Measurements from ENCODE around the gene CDC42SE2. TPM values are rescaled to one million over a fixed set of nuclear protein-coding genes. Genes with fewer than 3 reads are reported as not detected.
A peak's percentile ranks its signal among the peaks of the same experiment; 100 is the strongest.

CDC42SE2 gene
- polyA plus RNA-seq, 1 experiment: 27.4 TPM

- Histone ChIP-seq H3K27ac (ENCODE audit: low read depth, low read length) (no peak overlapping the region), H3K4me3 (ENCODE audit: low read depth, low read length) (no peak overlapping the region), H3K27me3 (ENCODE audit: control insufficient read depth, insufficient read depth, low read length) (no peaks in the 10 kb centered on the region), H3K9me3 (ENCODE audit: control insufficient read depth, insufficient read depth, low read length) (no peaks in the 10 kb centered on the region)
- no peak for DNase-seq (ENCODE audit: low read depth, low spot score)
- CTCF ChIA-PET: no interaction called here
- no peak for TF ChIP-seq CTCF (IDR thresholded peaks at IDR 0.05; ENCODE audit: low read depth, low read length)
- POLR2A ChIA-PET: no interaction called here
Measured at GRCh38 chr5:131297886-131298285, 34.0 kb downstream of the CDC42SE2 start.

- TF ChIP-seq CTCF (IDR thresholded peaks at IDR 0.05; ENCODE audit: low read depth, low read length): no peak
- Histone ChIP-seq H3K27me3 (ENCODE audit: control insufficient read depth, insufficient read depth, low read length) (no peaks in the 10 kb centered on the region), H3K9me3 (ENCODE audit: control insufficient read depth, insufficient read depth, low read length) (no peaks in the 10 kb centered on the region), H3K27ac (ENCODE audit: low read depth, low read length) (no peak overlapping the region), H3K4me3 (ENCODE audit: low read depth, low read length) (no peak overlapping the region)
- ChIA-PET POLR2A (no interaction called here), CTCF (interaction anchor here (1.1 kb wide), 1 partner anchor 139 kb away, joined by 3 read pairs; no protein-coding TSS in a partner anchor)
- DNase-seq (ENCODE audit: low read depth, low spot score): no peak
Measured at GRCh38 chr5:131299465-131299864, 35.6 kb downstream of the CDC42SE2 start.

- Histone ChIP-seq H3K27ac (ENCODE audit: low read depth, low read length) (no peak overlapping the region), H3K4me3 (ENCODE audit: low read depth, low read length) (no peak overlapping the region), H3K9me3 (ENCODE audit: control insufficient read depth, insufficient read depth, low read length) (no peaks in the 10 kb centered on the region), H3K27me3 (ENCODE audit: control insufficient read depth, insufficient read depth, low read length) (no peaks in the 10 kb centered on the region)
- ChIA-PET CTCF (no interaction called here), POLR2A (interaction anchor here (0.7 kb wide), 1 partner anchor 39 kb away, joined by 4 read pairs; the partner anchor contains the start of gene CDC42SE2)
- no peak for DNase-seq (ENCODE audit: low read depth, low spot score)
- no peak for TF ChIP-seq CTCF (IDR thresholded peaks at IDR 0.05; ENCODE audit: low read depth, low read length)
Measured at GRCh38 chr5:131302506-131302905, 38.7 kb downstream of the CDC42SE2 start.

GRCh38 chr5:131303537-131303936 is 39.7 kb downstream of the CDC42SE2 start:
- ChIA-PET POLR2A (no interaction called here), CTCF (no interaction called here)
- DNase-seq (ENCODE audit: low read depth, low spot score): peak; percentile 16
- TF ChIP-seq CTCF (IDR thresholded peaks at IDR 0.05; ENCODE audit: low read depth, low read length): no peak
- Histone ChIP-seq H3K4me3 (ENCODE audit: low read depth, low read length) (no peak overlapping the region), H3K9me3 (ENCODE audit: control insufficient read depth, insufficient read depth, low read length) (no peaks in the 10 kb centered on the region), H3K27me3 (ENCODE audit: control insufficient read depth, insufficient read depth, low read length) (no peaks in the 10 kb centered on the region), H3K27ac (ENCODE audit: low read depth, low read length) (no peak overlapping the region)

GRCh38 chr5:131304414-131304813 is 40.6 kb downstream of the CDC42SE2 start:
- no peak overlapping the region for H3K4me3 ChIP-seq (ENCODE audit: low read depth, low read length)
- no peaks in the 10 kb centered on the region for H3K27me3 ChIP-seq (ENCODE audit: control insufficient read depth, insufficient read depth, low read length)
- no peak for TF ChIP-seq CTCF (IDR thresholded peaks at IDR 0.05; ENCODE audit: low read depth, low read length)
- H3K27ac ChIP-seq (ENCODE audit: low read depth, low read length): no peak overlapping the region
- H3K9me3 ChIP-seq (ENCODE audit: control insufficient read depth, insufficient read depth, low read length): no peaks in the 10 kb centered on the region
- ChIA-PET CTCF (no interaction called here), POLR2A (interaction anchor here (0.6 kb wide), 1 partner anchor 11 kb away, joined by 3 read pairs; no protein-coding TSS in a partner anchor)
- no peak for DNase-seq (ENCODE audit: low read depth, low spot score)
